ENCODE results near the gene GFI1B. TPM values are rescaled to one million over a fixed set of nuclear protein-coding genes. Genes with fewer than 3 reads are reported as not detected.
A peak's percentile ranks its signal among the peaks of the same experiment; 100 is the strongest.
"Not testable (repeated sequence)": the region's sequence is repeated elsewhere in the genome, so short reads cannot be mapped to it uniquely, and the experiment has no call there.

The GFI1B gene
- total RNA-seq, 1 donor from 2014 or later, result not detected

DNA sequence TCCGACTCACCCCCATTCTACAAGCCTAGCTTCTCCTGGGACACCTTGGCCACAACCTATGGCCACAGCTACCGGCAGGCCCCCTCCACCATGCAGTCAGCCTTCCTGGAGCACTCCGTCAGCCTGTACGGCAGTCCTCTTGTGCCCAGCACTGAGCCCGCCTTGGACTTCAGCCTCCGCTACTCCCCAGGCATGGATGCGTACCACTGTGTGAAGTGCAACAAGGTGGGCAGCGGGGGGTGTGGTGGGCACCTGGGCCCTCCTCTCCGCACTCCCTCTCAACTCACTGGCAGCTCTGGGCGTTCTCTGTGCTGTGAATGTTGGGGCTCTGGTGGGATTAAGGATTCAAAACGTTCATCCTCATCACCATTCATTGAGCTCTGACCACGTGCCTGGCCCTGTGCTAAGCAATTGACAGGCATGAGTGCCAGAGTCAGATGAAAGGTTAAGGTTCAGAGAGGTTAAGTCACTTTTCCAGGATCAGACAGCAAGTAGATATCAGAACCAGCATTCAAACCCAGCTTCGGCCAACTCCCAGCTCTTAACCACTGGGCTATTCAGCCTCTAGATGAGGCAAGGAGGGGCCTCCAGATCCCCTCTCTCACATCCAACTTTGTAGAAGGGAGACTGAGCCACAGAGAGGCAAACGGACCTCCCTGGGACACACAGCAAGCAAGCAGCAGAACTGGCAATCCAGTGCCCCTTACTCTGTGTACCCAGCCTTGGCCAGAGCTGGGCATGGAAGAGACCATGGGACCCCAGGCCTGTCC, 9.9 kb downstream of the GFI1B start:
- no peak overlapping the region for H3K27ac Mint-ChIP-seq
- no peaks in the 10 kb centered on the region for H3K36me3 Mint-ChIP-seq
- H2AFZ ChIP-seq (replicated peaks), result no peak overlapping the region
- H3K27me3 Mint-ChIP-seq (ENCODE audit: insufficient read depth, low read depth), result peaks cover 6% of the 10 kb centered on the region
- no peaks in the 10 kb centered on the region for H3K79me2 ChIP-seq (ENCODE audit: low read depth)
- H3K9ac ChIP-seq, result no peak overlapping the region
- H3K9me3 ChIP-seq (ENCODE audit: low read depth), result no peaks in the 10 kb centered on the region
- H3K4me1 ChIP-seq, result no peaks in the 10 kb centered on the region
- H3K4me3 ChIP-seq, result no peak overlapping the region
- peaks cover 2% of the 10 kb centered on the region for H3K9me3 Mint-ChIP-seq
- H4K20me1 ChIP-seq (ENCODE audit: low read depth), result no peaks in the 10 kb centered on the region
- no peak for DNase-seq (ENCODE audit: low spot score)
- H3K4me1 Mint-ChIP-seq, result no peaks in the 10 kb centered on the region
- no peak overlapping the region for H3K4me3 Mint-ChIP-seq
- no peaks in the 10 kb centered on the region for H3K36me3 ChIP-seq
- no peak overlapping the region for H3K27ac ChIP-seq
- H3K4me2 ChIP-seq, result no peak overlapping the region
- TF ChIP-seq EZH2 (IDR thresholded peaks at IDR 0.05) (no peak), EZH2phosphoT487 (IDR thresholded peaks at IDR 0.05) (no peak)
- TF ChIP-seq, protein P1, sequence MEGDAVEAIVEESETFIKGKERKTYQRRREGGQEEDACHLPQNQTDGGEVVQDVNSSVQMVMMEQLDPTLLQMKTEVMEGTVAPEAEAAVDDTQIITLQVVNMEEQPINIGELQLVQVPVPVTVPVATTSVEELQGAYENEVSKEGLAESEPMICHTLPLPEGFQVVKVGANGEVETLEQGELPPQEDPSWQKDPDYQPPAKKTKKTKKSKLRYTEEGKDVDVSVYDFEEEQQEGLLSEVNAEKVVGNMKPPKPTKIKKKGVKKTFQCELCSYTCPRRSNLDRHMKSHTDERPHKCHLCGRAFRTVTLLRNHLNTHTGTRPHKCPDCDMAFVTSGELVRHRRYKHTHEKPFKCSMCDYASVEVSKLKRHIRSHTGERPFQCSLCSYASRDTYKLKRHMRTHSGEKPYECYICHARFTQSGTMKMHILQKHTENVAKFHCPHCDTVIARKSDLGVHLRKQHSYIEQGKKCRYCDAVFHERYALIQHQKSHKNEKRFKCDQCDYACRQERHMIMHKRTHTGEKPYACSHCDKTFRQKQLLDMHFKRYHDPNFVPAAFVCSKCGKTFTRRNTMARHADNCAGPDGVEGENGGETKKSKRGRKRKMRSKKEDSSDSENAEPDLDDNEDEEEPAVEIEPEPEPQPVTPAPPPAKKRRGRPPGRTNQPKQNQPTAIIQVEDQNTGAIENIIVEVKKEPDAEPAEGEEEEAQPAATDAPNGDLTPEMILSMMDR (IDR thresholded peaks at IDR 0.05), result no peak
- no peaks in the 10 kb centered on the region for H3F3A ChIP-seq (ENCODE audit: low read depth)
- no peaks in the 10 kb centered on the region for H3K27me3 ChIP-seq

DNA sequence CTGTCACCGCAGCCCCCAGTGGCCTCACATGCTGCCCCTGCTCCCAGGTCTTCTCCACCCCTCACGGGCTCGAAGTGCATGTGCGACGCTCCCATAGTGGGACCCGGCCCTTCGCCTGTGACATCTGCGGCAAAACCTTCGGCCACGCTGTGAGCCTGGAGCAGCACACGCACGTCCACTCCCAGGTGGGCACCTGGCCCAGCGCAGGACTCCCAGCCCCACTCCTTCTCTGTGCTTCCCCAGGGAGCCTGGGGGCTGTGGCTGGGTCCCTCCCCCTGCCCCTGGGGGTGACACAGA, 10.5 kb downstream of the GFI1B start:
- Histone ChIP-seq H3F3A (ENCODE audit: low read depth) (no peaks in the 10 kb centered on the region), H3K36me3 (no peaks in the 10 kb centered on the region), H3K27me3 (no peaks in the 10 kb centered on the region), H2AFZ (replicated peaks) (no peak overlapping the region), H4K20me1 (ENCODE audit: low read depth) (no peaks in the 10 kb centered on the region), H3K27ac (no peak overlapping the region), H3K4me2 (no peak overlapping the region), H3K9me3 (ENCODE audit: low read depth) (no peaks in the 10 kb centered on the region), H3K4me1 (no peaks in the 10 kb centered on the region), H3K79me2 (ENCODE audit: low read depth) (no peaks in the 10 kb centered on the region), H3K4me3 (no peak overlapping the region), H3K9ac (no peak overlapping the region)
- TF ChIP-seq, protein P1 (IDR thresholded peaks at IDR 0.05), result no peak
- no peak for TF ChIP-seq EZH2 (IDR thresholded peaks at IDR 0.05)
- no peak for TF ChIP-seq EZH2phosphoT487 (IDR thresholded peaks at IDR 0.05)
- H3K4me3 Mint-ChIP-seq, result no peak overlapping the region
- no peak for DNase-seq (ENCODE audit: low spot score)
- H3K36me3 Mint-ChIP-seq, result no peaks in the 10 kb centered on the region
- H3K27me3 Mint-ChIP-seq (ENCODE audit: insufficient read depth, low read depth), result peaks cover 6% of the 10 kb centered on the region
- no peak overlapping the region for H3K27ac Mint-ChIP-seq
- peaks cover 2% of the 10 kb centered on the region for H3K9me3 Mint-ChIP-seq
- peaks cover 2% of the 10 kb centered on the region for H3K4me1 Mint-ChIP-seq

DNA sequence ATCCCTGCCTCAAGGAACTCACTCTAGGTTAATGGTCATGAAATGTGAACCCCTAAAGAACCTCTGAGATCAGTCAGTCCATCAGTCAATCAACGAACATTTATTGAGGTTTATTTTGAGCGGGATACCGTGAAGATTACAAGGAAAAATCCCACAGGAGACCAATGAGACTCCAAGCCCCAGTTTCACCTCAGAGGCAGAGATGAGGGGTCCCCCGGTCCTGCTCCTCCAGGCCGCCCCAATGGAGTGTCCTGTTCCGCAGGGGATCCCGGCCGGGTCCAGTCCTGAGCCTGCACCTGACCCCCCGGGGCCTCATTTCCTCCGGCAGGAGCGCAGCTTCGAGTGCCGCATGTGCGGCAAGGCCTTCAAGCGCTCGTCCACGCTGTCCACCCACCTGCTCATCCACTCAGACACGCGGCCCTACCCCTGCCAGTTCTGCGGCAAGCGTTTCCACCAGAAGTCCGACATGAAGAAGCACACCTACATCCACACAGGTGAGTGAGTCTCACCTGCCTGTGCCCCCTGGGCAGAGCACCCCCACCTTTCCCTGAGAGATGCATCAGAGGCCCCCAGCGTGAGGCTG, 11.0 kb downstream of the GFI1B start:
- Histone ChIP-seq H3K27me3 (no peaks in the 10 kb centered on the region), H3K36me3 (no peaks in the 10 kb centered on the region), H3F3A (ENCODE audit: low read depth) (no peaks in the 10 kb centered on the region), H3K4me3 (no peak overlapping the region), H3K27ac (no peak overlapping the region), H3K9me3 (ENCODE audit: low read depth) (no peaks in the 10 kb centered on the region), H3K4me2 (no peak overlapping the region), H3K79me2 (ENCODE audit: low read depth) (no peaks in the 10 kb centered on the region), H3K9ac (no peak overlapping the region), H3K4me1 (peaks cover 4% of the 10 kb centered on the region), H2AFZ (replicated peaks) (no peak overlapping the region), H4K20me1 (ENCODE audit: low read depth) (no peaks in the 10 kb centered on the region)
- no peak overlapping the region for H3K4me3 Mint-ChIP-seq
- H3K36me3 Mint-ChIP-seq, result no peaks in the 10 kb centered on the region
- DNase-seq (ENCODE audit: low spot score), result no peak
- H3K27me3 Mint-ChIP-seq (ENCODE audit: insufficient read depth, low read depth), result peaks cover 9% of the 10 kb centered on the region
- H3K9me3 Mint-ChIP-seq, result peaks cover 2% of the 10 kb centered on the region
- H3K27ac Mint-ChIP-seq, result no peak overlapping the region
- H3K4me1 Mint-ChIP-seq, result peaks cover 6% of the 10 kb centered on the region
- no peak for TF ChIP-seq EZH2phosphoT487 (IDR thresholded peaks at IDR 0.05)
- TF ChIP-seq, protein P1 (IDR thresholded peaks at IDR 0.05), result no peak
- TF ChIP-seq EZH2 (IDR thresholded peaks at IDR 0.05), result no peak

DNA sequence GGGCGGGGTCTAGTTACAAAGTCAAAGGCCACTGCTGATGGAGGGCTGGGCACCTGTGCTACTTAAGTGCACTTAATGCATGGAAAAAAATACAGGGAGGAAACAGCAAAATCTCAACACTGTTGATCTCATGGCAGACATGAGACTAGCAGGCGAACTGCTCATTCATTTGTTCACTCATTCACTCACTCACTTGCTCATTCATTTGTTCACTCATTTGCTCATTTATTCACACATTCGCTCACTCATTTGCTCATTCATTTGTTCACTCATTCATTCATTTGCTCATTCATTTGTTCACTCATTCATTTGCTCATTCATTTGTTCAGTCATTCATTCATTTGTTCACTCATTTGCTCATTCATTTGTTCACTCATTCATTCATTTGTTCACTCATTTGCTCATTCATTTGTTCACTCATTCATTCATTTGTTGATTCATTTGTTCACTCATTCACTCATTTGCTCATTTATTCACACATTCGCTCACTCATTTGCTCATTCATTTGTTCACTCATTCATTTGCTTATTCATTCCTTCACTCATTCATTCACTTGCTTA, 11.6 kb downstream of the GFI1B start:
- not testable (repeated sequence) for H3K27ac ChIP-seq; H3K79me2 ChIP-seq (ENCODE audit: low read depth); H3K4me2 ChIP-seq; DNase-seq (ENCODE audit: low spot score); H3K9me3 ChIP-seq (ENCODE audit: low read depth); H3K9ac ChIP-seq; H3F3A ChIP-seq (ENCODE audit: low read depth); H3K27ac Mint-ChIP-seq; H3K4me1 Mint-ChIP-seq; H3K4me3 ChIP-seq; H3K36me3 ChIP-seq; H3K36me3 Mint-ChIP-seq; H3K27me3 ChIP-seq; H2AFZ ChIP-seq (replicated peaks); H3K4me1 ChIP-seq; H3K9me3 Mint-ChIP-seq; H4K20me1 ChIP-seq (ENCODE audit: low read depth)
- peaks cover 11% of the 10 kb centered on the region for H3K27me3 Mint-ChIP-seq (ENCODE audit: insufficient read depth, low read depth)
- H3K4me3 Mint-ChIP-seq, result peak overlapping the region; percentile 46

All from neural progenitor cell (in vitro differentiated cells).